Ishikawa (cell line): ENCODE data around the gene ZC3H12C.

Source experiments
- CEBPB ChIP-seq: IDR thresholded peaks from 2 replicates; pipeline ENCODE4 v1.6.1; 2012
- CREB1 ChIP-seq: IDR thresholded peaks from 2 replicates; pipeline ENCODE4 v1.6.1; 2012; ENCODE audit warnings: low read depth
- EGR1 ChIP-seq: IDR thresholded peaks from 2 replicates; pipeline ENCODE4 v1.6.1; 2012
- EP300 ChIP-seq: IDR thresholded peaks from 2 replicates; pipeline ENCODE4 v1.6.1; 2012; ENCODE audit warnings: borderline replicate concordance
- FOXM1 ChIP-seq: IDR thresholded peaks from 2 replicates; pipeline ENCODE4 v1.6.1; 2012; ENCODE audit warnings: low read depth, borderline replicate concordance
- NFIC ChIP-seq: IDR thresholded peaks from 2 replicates; pipeline ENCODE4 v1.6.1; 2012
- RAD21 ChIP-seq: IDR thresholded peaks from 2 replicates; pipeline ENCODE4 v1.6.1; 2012; ENCODE audit warnings: low read depth
- TAF1 ChIP-seq: IDR thresholded peaks from 2 replicates; pipeline ENCODE4 v1.6.1; 2012; ENCODE audit warnings: low read depth, mild to moderate bottlenecking
- TCF12 ChIP-seq: IDR thresholded peaks from 2 replicates; pipeline ENCODE4 v1.6.1; 2012; ENCODE audit warnings: low read depth
- TEAD4 ChIP-seq: IDR thresholded peaks from 2 replicates; pipeline ENCODE4 v1.6.1; 2012
- YY1 ChIP-seq: IDR thresholded peaks from 2 replicates; pipeline ENCODE4 v1.6.1; 2012; ENCODE audit warnings: low read depth
- ZBTB7A ChIP-seq: IDR thresholded peaks from 2 replicates; pipeline ENCODE4 v1.6.1; 2012; ENCODE audit warnings: low read depth
- TF ChIP-seq, protein P1 (sequence below): IDR thresholded peaks from 2 replicates; pipeline ENCODE4 v1.6.1; 2012
- TF ChIP-seq, protein P2 (sequence below): IDR thresholded peaks from 2 replicates; pipeline ENCODE4 v1.6.1; 2012; ENCODE audit warnings: low read depth, mild to moderate bottlenecking
- TF ChIP-seq, protein P3 (sequence below): IDR thresholded peaks from 2 replicates; pipeline ENCODE4 v1.6.1; 2012

The ZC3H12C gene

DNA sequence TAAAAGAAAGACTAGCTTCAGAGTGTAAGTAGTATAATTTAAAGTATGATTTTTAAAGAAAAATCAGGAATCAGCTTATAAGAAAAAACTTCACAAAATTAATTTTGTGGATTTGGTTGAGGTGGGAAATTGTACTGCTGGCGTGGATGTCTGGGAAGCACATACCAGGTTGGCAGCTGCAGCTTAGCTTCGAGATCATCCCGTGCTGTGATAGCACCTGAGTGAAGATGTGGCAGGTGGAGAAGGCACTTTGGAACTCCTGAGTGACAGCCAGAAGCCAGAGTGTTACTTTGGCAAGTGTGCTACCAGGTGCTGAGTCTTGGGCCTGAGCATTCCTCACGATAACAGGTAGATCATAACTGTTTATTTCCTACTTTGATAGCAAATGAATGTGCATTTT, 17.7 kb downstream of the ZC3H12C start:
- TF ChIP-seq EGR1 (no peak), TAF1 (no peak), TEAD4 (no peak), CREB1 (no peak), YY1 (no peak), CEBPB (no peak), EP300 (no peak)
- TF ChIP-seq, protein P1, sequence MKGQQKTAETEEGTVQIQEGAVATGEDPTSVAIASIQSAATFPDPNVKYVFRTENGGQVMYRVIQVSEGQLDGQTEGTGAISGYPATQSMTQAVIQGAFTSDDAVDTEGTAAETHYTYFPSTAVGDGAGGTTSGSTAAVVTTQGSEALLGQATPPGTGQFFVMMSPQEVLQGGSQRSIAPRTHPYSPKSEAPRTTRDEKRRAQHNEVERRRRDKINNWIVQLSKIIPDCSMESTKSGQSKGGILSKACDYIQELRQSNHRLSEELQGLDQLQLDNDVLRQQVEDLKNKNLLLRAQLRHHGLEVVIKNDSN, result no peak

DNA sequence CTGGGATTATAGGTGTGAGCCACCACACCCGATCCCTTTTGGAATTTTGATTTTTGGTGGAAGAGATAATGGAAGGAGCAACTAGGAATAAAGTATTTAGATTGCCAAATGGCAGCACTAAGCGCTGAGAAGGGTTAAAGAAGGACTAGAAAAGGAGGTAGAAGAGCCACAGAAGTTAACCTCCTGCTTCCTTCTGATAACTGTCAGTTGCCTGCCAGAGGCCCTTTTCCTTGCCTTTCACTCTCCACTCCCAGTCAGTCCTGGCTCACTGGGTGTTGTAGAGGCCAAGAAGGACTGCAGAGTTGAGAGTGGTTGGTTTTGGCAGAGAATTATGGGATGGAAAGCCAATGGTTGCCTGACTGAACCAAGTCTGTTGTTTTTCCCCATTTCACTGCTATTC, 19.3 kb downstream of the ZC3H12C start:
- TF ChIP-seq CREB1 (no peak), NFIC (no peak), TEAD4 (no peak), YY1 (no peak)

DNA sequence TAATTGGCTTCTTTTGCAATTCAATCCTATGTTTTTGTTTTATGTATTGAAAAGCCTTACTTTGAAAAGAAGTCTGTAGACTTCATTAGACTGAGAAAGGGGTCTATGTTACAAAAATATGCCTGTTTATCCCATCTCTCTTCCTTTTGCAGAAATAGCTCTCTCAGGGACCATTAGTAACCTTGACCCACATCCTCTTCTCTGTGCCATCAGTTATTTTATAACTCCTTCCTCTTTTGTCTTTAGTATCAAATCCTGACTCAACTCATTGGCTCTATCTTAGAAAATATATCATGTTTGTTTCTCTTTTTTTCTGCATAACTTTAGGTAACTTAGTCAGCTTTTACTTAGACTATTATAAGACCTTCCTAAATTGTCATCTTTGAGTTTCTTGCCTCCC, 20.3 kb downstream of the ZC3H12C start:
- TF ChIP-seq NFIC (no peak), YY1 (no peak), TEAD4 (no peak), EP300 (no peak), CEBPB (no peak), EGR1 (no peak), TAF1 (no peak), CREB1 (no peak), TCF12 (no peak), RAD21 (no peak), FOXM1 (no peak), ZBTB7A (no peak)
- TF ChIP-seq, protein P2, sequence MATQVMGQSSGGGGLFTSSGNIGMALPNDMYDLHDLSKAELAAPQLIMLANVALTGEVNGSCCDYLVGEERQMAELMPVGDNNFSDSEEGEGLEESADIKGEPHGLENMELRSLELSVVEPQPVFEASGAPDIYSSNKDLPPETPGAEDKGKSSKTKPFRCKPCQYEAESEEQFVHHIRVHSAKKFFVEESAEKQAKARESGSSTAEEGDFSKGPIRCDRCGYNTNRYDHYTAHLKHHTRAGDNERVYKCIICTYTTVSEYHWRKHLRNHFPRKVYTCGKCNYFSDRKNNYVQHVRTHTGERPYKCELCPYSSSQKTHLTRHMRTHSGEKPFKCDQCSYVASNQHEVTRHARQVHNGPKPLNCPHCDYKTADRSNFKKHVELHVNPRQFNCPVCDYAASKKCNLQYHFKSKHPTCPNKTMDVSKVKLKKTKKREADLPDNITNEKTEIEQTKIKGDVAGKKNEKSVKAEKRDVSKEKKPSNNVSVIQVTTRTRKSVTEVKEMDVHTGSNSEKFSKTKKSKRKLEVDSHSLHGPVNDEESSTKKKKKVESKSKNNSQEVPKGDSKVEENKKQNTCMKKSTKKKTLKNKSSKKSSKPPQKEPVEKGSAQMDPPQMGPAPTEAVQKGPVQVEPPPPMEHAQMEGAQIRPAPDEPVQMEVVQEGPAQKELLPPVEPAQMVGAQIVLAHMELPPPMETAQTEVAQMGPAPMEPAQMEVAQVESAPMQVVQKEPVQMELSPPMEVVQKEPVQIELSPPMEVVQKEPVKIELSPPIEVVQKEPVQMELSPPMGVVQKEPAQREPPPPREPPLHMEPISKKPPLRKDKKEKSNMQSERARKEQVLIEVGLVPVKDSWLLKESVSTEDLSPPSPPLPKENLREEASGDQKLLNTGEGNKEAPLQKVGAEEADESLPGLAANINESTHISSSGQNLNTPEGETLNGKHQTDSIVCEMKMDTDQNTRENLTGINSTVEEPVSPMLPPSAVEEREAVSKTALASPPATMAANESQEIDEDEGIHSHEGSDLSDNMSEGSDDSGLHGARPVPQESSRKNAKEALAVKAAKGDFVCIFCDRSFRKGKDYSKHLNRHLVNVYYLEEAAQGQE, result no peak
- TF ChIP-seq, protein P3, sequence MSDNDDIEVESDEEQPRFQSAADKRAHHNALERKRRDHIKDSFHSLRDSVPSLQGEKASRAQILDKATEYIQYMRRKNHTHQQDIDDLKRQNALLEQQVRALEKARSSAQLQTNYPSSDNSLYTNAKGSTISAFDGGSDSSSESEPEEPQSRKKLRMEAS, result no peak
- TF ChIP-seq, protein P1, result no peak

DNA sequence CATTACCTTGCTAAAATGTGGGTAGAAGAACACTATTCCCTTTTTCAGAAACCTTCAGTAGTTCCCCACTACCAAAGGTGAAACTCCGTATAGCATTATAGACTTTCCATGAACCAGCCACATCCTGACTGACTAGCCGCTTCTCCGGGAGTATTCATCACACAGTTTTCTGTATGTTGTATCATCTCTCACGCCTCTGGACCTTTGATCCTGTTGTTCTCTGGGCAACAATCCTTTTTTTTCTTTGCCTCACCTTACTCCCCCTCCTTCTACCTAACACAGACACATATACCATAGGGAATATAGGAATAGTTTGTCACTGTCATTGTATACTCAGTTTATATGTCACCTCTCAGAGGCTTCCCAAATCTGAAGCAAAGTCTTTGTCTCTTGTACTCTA, 20.8 kb downstream of the ZC3H12C start:
- TF ChIP-seq FOXM1 (no peak), CREB1 (no peak)
- TF ChIP-seq, protein P3, result no peak
- TF ChIP-seq, protein P1, result no peak

DNA sequence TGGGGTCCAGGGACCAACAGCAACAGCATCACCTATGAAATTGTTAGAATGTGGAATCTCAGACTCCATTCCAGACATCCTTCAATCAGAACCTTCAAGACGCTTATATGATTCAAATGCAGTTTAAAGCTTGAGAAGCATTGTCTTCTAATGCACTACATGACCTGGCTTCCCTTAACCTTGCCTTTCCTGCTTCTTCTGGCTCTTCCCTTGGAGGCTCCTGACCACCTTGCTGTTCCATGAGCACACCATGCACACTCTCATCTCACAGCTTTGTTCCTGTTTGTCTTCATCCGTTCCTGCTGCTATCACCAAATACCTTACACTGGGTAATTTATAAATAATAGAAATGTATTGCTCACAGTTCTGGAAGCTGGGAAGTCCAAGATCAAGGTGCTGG, 26.1 kb downstream of the ZC3H12C start:
- TF ChIP-seq TCF12, result no peak
- TF ChIP-seq, protein P3, result no peak
- TF ChIP-seq CEBPB, result no peak

DNA sequence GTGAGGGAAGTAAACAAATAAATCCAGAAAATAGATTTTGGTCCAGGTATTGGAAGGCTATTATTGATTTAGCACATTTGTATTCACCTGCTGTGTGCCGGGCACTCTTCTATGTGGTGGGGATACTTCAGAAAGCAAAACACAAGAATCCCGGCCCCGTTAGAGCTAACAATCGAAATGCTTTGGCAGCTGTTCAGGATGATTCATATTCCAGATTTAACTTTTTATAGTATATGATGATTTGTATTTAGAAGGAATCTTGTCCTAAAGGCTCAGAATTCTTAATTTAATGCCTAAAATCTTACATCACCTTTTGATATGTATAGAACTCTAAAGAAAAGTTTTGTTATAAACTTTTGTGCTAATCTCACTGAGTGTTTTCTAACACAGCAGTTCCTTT, 28.0 kb downstream of the ZC3H12C start:
- TF ChIP-seq, protein P3, result no peak

DNA sequence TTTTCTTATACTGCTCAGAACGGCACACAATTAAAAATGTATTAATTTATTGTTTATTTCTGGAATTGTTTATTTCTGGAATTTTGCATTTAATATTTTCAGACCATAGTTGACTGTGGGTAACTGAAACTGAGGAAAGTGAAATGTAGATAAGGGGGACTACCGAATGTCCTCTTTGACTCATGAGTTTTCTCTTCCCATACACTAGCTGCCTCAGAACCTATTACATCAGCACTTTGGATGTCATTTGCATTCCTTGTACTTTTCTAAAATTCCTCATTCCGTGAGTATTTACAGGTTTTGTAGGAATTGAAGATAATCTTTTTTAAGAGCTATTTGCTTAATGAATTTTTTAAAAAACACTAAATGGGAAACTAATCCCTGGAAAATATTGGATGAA, 29.8 kb downstream of the ZC3H12C start:
- no peak for TF ChIP-seq FOXM1
- TF ChIP-seq NFIC, result no peak
- TF ChIP-seq, protein P3, result no peak
- TF ChIP-seq, protein P2, result no peak
- TF ChIP-seq CREB1, result no peak
- no peak for TF ChIP-seq EP300
- TF ChIP-seq, protein P1, result no peak
- TF ChIP-seq EGR1, result no peak
- TF ChIP-seq TEAD4, result no peak
